ENCODE measurements around the gene LGSN.
"Not testable (repeated sequence)": the region's sequence is repeated elsewhere in the genome, so short reads cannot be mapped to it uniquely, and the experiment has no call there.

Gene LGSN, protein sequence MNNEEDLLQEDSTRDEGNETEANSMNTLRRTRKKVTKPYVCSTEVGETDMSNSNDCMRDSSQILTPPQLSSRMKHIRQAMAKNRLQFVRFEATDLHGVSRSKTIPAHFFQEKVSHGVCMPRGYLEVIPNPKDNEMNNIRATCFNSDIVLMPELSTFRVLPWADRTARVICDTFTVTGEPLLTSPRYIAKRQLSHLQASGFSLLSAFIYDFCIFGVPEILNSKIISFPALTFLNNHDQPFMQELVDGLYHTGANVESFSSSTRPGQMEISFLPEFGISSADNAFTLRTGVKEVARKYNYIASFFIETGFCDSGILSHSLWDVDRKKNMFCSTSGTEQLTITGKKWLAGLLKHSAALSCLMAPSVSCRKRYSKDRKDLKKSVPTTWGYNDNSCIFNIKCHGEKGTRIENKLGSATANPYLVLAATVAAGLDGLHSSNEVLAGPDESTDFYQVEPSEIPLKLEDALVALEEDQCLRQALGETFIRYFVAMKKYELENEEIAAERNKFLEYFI

DNA sequence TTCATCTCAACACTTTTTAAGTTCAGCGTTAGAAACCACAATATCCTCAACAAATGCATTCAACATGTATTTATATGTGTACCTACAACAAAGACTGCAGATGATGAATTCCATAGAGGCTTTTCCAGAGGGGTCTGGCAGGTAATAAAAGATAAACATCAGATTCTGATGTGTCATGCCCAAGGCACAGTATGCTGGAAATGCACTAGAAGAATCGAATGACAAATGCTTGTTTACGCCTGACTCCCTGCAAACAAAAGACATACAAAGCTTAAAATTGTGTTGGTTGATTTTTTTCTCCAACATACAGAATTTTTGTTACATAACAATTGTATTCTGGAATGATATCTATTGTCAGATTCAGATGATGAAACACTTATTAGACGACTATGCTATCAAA is at the start of gene LGSN:
LGSN (minus strand) TSS at position 45 of the 400 bp plus-strand sequence; CDS start at position 5, 40 bp downstream.
- TF ChIP-seq, protein P1, sequence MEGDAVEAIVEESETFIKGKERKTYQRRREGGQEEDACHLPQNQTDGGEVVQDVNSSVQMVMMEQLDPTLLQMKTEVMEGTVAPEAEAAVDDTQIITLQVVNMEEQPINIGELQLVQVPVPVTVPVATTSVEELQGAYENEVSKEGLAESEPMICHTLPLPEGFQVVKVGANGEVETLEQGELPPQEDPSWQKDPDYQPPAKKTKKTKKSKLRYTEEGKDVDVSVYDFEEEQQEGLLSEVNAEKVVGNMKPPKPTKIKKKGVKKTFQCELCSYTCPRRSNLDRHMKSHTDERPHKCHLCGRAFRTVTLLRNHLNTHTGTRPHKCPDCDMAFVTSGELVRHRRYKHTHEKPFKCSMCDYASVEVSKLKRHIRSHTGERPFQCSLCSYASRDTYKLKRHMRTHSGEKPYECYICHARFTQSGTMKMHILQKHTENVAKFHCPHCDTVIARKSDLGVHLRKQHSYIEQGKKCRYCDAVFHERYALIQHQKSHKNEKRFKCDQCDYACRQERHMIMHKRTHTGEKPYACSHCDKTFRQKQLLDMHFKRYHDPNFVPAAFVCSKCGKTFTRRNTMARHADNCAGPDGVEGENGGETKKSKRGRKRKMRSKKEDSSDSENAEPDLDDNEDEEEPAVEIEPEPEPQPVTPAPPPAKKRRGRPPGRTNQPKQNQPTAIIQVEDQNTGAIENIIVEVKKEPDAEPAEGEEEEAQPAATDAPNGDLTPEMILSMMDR (IDR thresholded peaks at IDR 0.05; ENCODE audit: insufficient read depth, low read depth, low read length, missing control alignments), result no peak
- H3K4me3 ChIP-seq (ENCODE audit: low read length), result no peak within 1 kb of the TSS
- DNase-seq (ENCODE audit: low read depth), result no peak

- TF ChIP-seq, protein P1 (IDR thresholded peaks at IDR 0.05; ENCODE audit: insufficient read depth, low read depth, low read length, missing control alignments), result no peak
- no peak for DNase-seq (ENCODE audit: low read depth)
- H3K4me3 ChIP-seq (ENCODE audit: low read length), result no peak overlapping the region
Measured at GRCh38 chr6:63368347-63368746, 48.6 kb upstream of the LGSN start.

GRCh38 chr6:63362500-63363120 is 42.8 kb upstream of the LGSN start:
- not testable (repeated sequence) for DNase-seq (ENCODE audit: low read depth); H3K4me3 ChIP-seq (ENCODE audit: low read length)

GRCh38 chr6:63357384-63357783 is 37.6 kb upstream of the LGSN start:
- H3K4me3 ChIP-seq (ENCODE audit: low read length); DNase-seq (ENCODE audit: low read depth): not testable (repeated sequence)

DNA sequence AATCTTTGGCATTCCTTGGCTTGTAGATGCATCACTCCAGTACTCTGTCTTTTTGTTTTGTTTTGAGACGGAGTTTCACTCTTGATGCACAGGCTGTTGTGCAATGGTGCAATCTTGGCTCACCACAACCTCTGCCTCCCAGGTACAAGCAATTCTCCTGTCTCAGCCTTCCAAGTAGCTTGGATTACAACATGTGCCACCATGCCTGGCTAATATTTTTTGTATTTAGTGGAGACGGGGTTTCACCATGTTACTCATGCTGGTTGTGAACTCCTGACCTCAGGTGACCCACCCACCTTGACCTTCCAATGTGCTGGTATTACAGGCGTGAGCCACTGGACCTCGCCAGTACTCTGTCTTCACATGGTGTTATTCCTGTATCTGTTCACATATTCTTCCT is 35.8 kb upstream of the LGSN start:
- TF ChIP-seq, protein P1 (IDR thresholded peaks at IDR 0.05; ENCODE audit: insufficient read depth, low read depth, low read length, missing control alignments), result no peak
- H3K4me3 ChIP-seq (ENCODE audit: low read length), result no peak overlapping the region
- peak; percentile 42 for DNase-seq (ENCODE audit: low read depth)

DNA sequence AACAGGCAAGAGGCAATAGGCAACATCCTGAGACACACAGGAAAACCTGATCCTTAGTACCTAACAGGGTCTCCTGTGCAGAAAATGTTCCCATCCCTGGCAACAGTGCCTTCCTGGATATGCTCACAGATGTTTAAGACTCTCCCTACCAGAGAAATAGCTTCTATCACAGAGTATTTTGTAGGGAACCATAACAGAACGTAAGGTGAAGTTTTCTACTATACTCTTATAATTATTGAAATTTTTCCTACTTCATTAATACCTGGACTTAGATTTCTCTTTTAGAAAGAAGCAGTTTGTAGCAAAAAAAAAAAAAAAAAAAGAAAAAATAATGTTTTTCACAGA is 33.5 kb upstream of the LGSN start:
- DNase-seq (ENCODE audit: low read depth), result no peak
- no peak overlapping the region for H3K4me3 ChIP-seq (ENCODE audit: low read length)
- TF ChIP-seq, protein P1 (IDR thresholded peaks at IDR 0.05; ENCODE audit: insufficient read depth, low read depth, low read length, missing control alignments), result no peak

GRCh38 chr6:63352544-63353285 is 32.9 kb upstream of the LGSN start:
- no peak overlapping the region for H3K4me3 ChIP-seq (ENCODE audit: low read length)
- DNase-seq (ENCODE audit: low read depth), result peak; percentile 57
- TF ChIP-seq, protein P1 (IDR thresholded peaks at IDR 0.05; ENCODE audit: insufficient read depth, low read depth, low read length, missing control alignments), result peak; percentile 87

Measured in epithelial cell of esophagus (primary cell).